Kidney epithelial cell (primary cell): ENCODE results near the gene SPACA4. TPM values are rescaled to one million over a fixed set of nuclear protein-coding genes. Genes with fewer than 3 reads are reported as not detected.
"Not testable (repeated sequence)": the region's sequence is repeated elsewhere in the genome, so short reads cannot be mapped to it uniquely, and the experiment has no call there.

Experiments used
- DNase-seq: peaks from one replicate; pipeline ENCODE4 v3.0.0-alpha.2; 2010; ENCODE audit warnings: low read depth
- H3K27me3 ChIP-seq: 2 replicates; pipeline ENCODE4 v1.6.0; 2011; ENCODE audit warnings: low read length; ENCODE audit not compliant: control insufficient read depth, insufficient read depth
- H3K36me3 ChIP-seq: 2 replicates; pipeline ENCODE4 v1.5.1; 2011; ENCODE audit warnings: low read length; ENCODE audit not compliant: control insufficient read depth, insufficient read depth
- H3K4me3 ChIP-seq: 2 replicates; pipeline ENCODE4 v1.5.1; 2011; ENCODE audit warnings: low read depth, mild to moderate bottlenecking, control low read depth, low read length
- CTCF ChIP-seq: IDR thresholded peaks from 2 replicates; pipeline ENCODE4 v1.5.1; 2011; ENCODE audit warnings: mild to moderate bottlenecking, moderate library complexity, low read length, control low read depth, inconsistent platforms; ENCODE audit not compliant: insufficient read depth, poor library complexity, severe bottlenecking
- total RNA-seq: library from RNA; depleted of rRNA; stranded (reverse); fragments of >200 nt; gene quantifications from 2 replicates; pipeline ENCODE4 v1.2.3, GENCODE V29; 2015

Gene SPACA4
- total RNA-seq, 1 donor from 2014 or later: not detected

GRCh38 chr19:48628486-48629296 is 22.1 kb downstream of the SPACA4 start:
- H3K36me3 ChIP-seq: no peaks in the 10 kb centered on the region
- no peak overlapping the region for H3K4me3 ChIP-seq

GRCh38 chr19:48629297-48629598 is 22.7 kb downstream of the SPACA4 start:
- Histone ChIP-seq H3K4me3 (no peak overlapping the region), H3K27me3 (no peaks in the 10 kb centered on the region), H3K36me3 (no peaks in the 10 kb centered on the region)
- no peak for DNase-seq
- no peak for TF ChIP-seq CTCF

More at GRCh38 chr19:48628486-48629296, 22.1 kb downstream of the SPACA4 start:
- no peaks in the 10 kb centered on the region for H3K27me3 ChIP-seq
- DNase-seq: no peak
- TF ChIP-seq CTCF: no peak

- TF ChIP-seq CTCF: no peak
- DNase-seq: no peak
- H3K4me3 ChIP-seq: no peak overlapping the region
- H3K36me3 ChIP-seq: no peaks in the 10 kb centered on the region
- H3K27me3 ChIP-seq: no peaks in the 10 kb centered on the region
Observed at GRCh38 chr19:48629599-48630295, 23.2 kb downstream of the SPACA4 start.

GRCh38 chr19:48630296-48631063 is 23.9 kb downstream of the SPACA4 start:
- DNase-seq: no peak
- no peaks in the 10 kb centered on the region for H3K27me3 ChIP-seq
- no peaks in the 10 kb centered on the region for H3K36me3 ChIP-seq
- peak; percentile 14 for TF ChIP-seq CTCF
- H3K4me3 ChIP-seq: no peak overlapping the region

- H3K36me3 ChIP-seq: no peaks in the 10 kb centered on the region
- TF ChIP-seq CTCF: no peak
- no peak for DNase-seq
- no peaks in the 10 kb centered on the region for H3K27me3 ChIP-seq
- H3K4me3 ChIP-seq: no peak overlapping the region
Observed at GRCh38 chr19:48631225-48631624, 24.7 kb downstream of the SPACA4 start.

- H3K36me3 ChIP-seq, DNase-seq, H3K27me3 ChIP-seq, H3K4me3 ChIP-seq: not testable (repeated sequence)
Observed at GRCh38 chr19:48632286-48632685, 25.7 kb downstream of the SPACA4 start.
